EH (cell line): ENCODE data around the gene C5AR1.
"Not testable (repeated sequence)": the region's sequence is repeated elsewhere in the genome, so short reads cannot be mapped to it uniquely, and the experiment has no call there.

Experiments used
- DNase-seq: peaks from one replicate; pipeline ENCODE4 v3.0.0-alpha.2; 2015; ENCODE audit warnings: low read depth

Gene C5AR1

DNA sequence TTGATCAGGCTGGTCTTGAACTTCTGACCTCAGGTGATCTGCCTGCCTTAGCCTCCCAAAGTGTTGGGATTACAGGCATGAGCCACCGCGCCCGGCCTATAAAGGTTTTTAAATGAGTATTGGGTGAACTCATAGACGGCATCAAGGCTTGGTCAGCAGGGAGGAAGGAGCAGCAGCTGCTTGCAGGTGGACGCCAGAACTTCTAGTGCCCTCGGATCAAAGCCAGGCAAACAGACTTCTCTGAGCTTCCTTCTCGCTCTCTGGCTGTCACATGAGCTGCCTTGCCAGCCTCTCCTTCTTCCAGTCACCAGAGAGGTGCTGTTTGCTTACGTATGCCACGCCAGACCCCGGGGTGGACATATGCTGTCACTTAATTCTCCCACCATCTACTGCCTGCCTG is 55.8 kb downstream of the C5AR1 start:
- DNase-seq, result not testable (repeated sequence)

DNA sequence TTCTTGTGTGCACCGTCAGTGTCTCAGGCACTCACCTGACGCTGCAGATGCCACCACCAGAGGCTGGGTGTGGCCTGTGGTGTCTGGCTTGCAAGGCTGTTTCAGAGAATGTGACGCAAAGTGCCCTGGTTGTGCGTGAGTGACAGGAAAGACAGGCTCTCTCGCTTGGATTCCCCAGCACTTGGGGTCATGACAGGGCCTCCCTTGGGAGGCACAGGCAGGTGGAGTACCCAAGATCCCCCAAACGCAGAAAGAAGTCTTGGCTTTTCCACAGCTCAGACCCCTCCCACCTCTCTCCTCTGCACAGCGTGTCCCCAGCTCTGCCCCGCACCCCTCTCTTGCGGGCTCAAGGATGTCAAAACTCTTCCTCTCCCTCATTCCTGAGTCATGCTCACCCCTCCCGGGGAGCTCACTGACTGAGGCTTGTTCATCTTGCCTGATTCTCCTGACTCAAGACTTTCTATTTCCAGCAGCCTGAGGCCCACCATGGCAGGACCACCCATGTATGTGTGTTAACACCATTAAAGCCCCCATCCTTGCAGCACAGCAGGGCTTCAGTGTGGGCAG is 60.5 kb downstream of the C5AR1 start:
- peak; percentile 74 for DNase-seq

DNA sequence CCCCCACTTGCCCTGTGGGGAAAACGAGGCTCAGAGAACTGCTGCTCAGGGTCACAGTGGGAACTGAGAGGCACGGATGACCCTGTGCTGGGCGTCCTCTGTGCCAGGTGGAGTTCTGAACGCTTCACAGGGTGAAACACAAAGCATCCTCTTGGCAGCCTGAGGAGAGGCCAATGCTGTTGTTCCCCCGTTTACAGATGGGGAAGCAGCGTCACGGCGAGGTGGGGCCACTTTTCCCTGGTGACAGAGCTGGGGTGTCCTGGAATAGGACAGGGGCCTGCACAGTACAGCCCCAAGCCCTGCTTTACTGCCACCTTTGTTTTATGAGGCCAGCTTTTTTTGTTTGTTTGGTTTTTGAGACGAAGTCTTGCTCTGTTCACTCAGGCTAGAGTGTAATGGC is 61.6 kb downstream of the C5AR1 start:
- DNase-seq, result no peak
